ENCODE results near the gene FARP2. TPM values are rescaled to one million over a fixed set of nuclear protein-coding genes. Genes with fewer than 3 reads are reported as not detected.

Gene FARP2
- total and polyA plus RNA-seq, 2 of the 13 experiments (the other 11 are each of a cell fraction or from before 2014, with no cell fraction given): 28.0 to 45.4 TPM

GRCh38 chr2:241351640-241352031 lies 4.4 kb upstream of the FARP2 start (continued):
- no peak for TF ChIP-seq HIC2 (CRISPR knock-in tag; IDR thresholded peaks at IDR 0.05; ENCODE audit: low read depth)
- TF ChIP-seq SKI (IDR thresholded peaks at IDR 0.05; ENCODE audit: partially characterized antibody): no peak
- no peak for TF ChIP-seq BRCA1 (CRISPR knock-in tag; IDR thresholded peaks at IDR 0.05)
- TF ChIP-seq ZMYM3 (CRISPR knock-in tag; IDR thresholded peaks at IDR 0.05): no peak
- no peak for TF ChIP-seq REXO4 (CRISPR knock-in tag; IDR thresholded peaks at IDR 0.05; ENCODE audit: borderline replicate concordance)
- TF ChIP-seq HDAC1 (CRISPR knock-in tag; IDR thresholded peaks at IDR 0.05): 0 out of 2 replicates have a peak, but pooled peaks have one; percentile 25
- peak in 1 of 2 experiments; percentile 22; a peak in 1 of 4 replicates for TF ChIP-seq KLF16 (CRISPR knock-in tag; IDR thresholded peaks at IDR 0.05)
- no peak for TF ChIP-seq ZNF674 (CRISPR knock-in tag; IDR thresholded peaks at IDR 0.05; ENCODE audit: low read depth)
- no peak for TF ChIP-seq ZSCAN31 (CRISPR knock-in tag; IDR thresholded peaks at IDR 0.05; ENCODE audit: low read depth)
- TF ChIP-seq AHDC1 (CRISPR knock-in tag; IDR thresholded peaks at IDR 0.05; ENCODE audit: borderline replicate concordance): peak; percentile 42; the same call in 1 of the 2 replicates
- TF ChIP-seq HNF4A (CRISPR knock-in tag; IDR thresholded peaks at IDR 0.05): peak; percentile 31
- no peak for TF ChIP-seq TFE3 (CRISPR knock-in tag; IDR thresholded peaks at IDR 0.05)
- no peak for TF ChIP-seq ZNF354B (CRISPR knock-in tag; IDR thresholded peaks at IDR 0.05)
- no peak for TF ChIP-seq ZNF124 (CRISPR knock-in tag; IDR thresholded peaks at IDR 0.05)
- peak; percentile 89 for TF ChIP-seq ASH2L (IDR thresholded peaks at IDR 0.05; ENCODE audit: insufficient read length, low read depth, low read length)
- no peak for TF ChIP-seq ONECUT2 (CRISPR knock-in tag; IDR thresholded peaks at IDR 0.05)
- TF ChIP-seq RARA (CRISPR knock-in tag; IDR thresholded peaks at IDR 0.05): peak; percentile 71; the same call in 1 of the 2 replicates
- TF ChIP-seq ELF1 (CRISPR knock-in tag; IDR thresholded peaks at IDR 0.05): no peak
- TF ChIP-seq ZNF788 (CRISPR knock-in tag; IDR thresholded peaks at IDR 0.05; ENCODE audit: borderline replicate concordance): no peak
- TF ChIP-seq PPARG (CRISPR knock-in tag; conservative IDR thresholded peaks at IDR 0.05): peak; percentile 54; the same call in 1 of the 2 replicates
- no peak for TF ChIP-seq ATM (IDR thresholded peaks at IDR 0.05; ENCODE audit: borderline replicate concordance)
- TF ChIP-seq NCOA1 (CRISPR knock-in tag; IDR thresholded peaks at IDR 0.05): 0 out of 2 replicates have a peak, but pooled peaks have one; percentile 24
- peak; percentile 30; the same call in 1 of the 2 replicates for TF ChIP-seq NAIF1 (CRISPR knock-in tag; IDR thresholded peaks at IDR 0.05; ENCODE audit: borderline replicate concordance)
- TF ChIP-seq NCOR1 (IDR thresholded peaks at IDR 0.05; ENCODE audit: borderline replicate concordance, low read length): peak; percentile 86; the same call in 1 of the 2 replicates

Data from HepG2 (cell line).